ENCODE data around the gene TMEM52B.

DNA sequence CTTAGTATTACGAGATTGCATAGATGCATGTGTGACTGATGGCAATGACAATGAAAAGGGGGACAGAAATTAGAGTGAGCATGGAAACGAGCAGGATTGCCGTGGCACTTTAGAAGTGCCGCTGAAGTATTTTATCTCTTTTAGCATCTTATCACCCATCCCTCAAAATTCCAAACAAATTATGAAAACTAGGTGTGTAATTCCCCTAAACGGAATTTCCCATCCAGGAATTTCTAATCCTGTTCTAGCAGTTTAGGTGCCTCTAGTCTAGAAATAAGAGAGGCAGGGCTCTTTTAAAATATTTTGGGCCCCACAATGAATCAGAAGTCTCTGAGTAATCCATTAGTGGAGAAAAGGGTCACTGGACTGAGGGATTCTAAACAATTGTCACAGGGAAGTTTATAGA is 947 bp downstream of the TMEM52B start:
- TF ChIP-seq, protein P1, sequence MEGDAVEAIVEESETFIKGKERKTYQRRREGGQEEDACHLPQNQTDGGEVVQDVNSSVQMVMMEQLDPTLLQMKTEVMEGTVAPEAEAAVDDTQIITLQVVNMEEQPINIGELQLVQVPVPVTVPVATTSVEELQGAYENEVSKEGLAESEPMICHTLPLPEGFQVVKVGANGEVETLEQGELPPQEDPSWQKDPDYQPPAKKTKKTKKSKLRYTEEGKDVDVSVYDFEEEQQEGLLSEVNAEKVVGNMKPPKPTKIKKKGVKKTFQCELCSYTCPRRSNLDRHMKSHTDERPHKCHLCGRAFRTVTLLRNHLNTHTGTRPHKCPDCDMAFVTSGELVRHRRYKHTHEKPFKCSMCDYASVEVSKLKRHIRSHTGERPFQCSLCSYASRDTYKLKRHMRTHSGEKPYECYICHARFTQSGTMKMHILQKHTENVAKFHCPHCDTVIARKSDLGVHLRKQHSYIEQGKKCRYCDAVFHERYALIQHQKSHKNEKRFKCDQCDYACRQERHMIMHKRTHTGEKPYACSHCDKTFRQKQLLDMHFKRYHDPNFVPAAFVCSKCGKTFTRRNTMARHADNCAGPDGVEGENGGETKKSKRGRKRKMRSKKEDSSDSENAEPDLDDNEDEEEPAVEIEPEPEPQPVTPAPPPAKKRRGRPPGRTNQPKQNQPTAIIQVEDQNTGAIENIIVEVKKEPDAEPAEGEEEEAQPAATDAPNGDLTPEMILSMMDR (IDR thresholded peaks at IDR 0.05) = no peak
- TF ChIP-seq POLR2AphosphoS5 (IDR thresholded peaks at IDR 0.05; ENCODE audit: low read depth, low read length) = no peak
- no peak for TF ChIP-seq SIN3A (IDR thresholded peaks at IDR 0.05; ENCODE audit: borderline replicate concordance, insufficient read depth, low read depth, low read length)
- TF ChIP-seq, protein P2, sequence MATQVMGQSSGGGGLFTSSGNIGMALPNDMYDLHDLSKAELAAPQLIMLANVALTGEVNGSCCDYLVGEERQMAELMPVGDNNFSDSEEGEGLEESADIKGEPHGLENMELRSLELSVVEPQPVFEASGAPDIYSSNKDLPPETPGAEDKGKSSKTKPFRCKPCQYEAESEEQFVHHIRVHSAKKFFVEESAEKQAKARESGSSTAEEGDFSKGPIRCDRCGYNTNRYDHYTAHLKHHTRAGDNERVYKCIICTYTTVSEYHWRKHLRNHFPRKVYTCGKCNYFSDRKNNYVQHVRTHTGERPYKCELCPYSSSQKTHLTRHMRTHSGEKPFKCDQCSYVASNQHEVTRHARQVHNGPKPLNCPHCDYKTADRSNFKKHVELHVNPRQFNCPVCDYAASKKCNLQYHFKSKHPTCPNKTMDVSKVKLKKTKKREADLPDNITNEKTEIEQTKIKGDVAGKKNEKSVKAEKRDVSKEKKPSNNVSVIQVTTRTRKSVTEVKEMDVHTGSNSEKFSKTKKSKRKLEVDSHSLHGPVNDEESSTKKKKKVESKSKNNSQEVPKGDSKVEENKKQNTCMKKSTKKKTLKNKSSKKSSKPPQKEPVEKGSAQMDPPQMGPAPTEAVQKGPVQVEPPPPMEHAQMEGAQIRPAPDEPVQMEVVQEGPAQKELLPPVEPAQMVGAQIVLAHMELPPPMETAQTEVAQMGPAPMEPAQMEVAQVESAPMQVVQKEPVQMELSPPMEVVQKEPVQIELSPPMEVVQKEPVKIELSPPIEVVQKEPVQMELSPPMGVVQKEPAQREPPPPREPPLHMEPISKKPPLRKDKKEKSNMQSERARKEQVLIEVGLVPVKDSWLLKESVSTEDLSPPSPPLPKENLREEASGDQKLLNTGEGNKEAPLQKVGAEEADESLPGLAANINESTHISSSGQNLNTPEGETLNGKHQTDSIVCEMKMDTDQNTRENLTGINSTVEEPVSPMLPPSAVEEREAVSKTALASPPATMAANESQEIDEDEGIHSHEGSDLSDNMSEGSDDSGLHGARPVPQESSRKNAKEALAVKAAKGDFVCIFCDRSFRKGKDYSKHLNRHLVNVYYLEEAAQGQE (IDR thresholded peaks at IDR 0.05; ENCODE audit: insufficient read depth in 1 of 2, low read depth in 2 of 2, low read length in 1 of 2) = no peak
